ENCODE measurements around the gene CABP2. TPM values are rescaled to one million over a fixed set of nuclear protein-coding genes. Genes with fewer than 3 reads are reported as not detected.

The CABP2 gene
- total RNA-seq, 1 donor, result not detected

DNA sequence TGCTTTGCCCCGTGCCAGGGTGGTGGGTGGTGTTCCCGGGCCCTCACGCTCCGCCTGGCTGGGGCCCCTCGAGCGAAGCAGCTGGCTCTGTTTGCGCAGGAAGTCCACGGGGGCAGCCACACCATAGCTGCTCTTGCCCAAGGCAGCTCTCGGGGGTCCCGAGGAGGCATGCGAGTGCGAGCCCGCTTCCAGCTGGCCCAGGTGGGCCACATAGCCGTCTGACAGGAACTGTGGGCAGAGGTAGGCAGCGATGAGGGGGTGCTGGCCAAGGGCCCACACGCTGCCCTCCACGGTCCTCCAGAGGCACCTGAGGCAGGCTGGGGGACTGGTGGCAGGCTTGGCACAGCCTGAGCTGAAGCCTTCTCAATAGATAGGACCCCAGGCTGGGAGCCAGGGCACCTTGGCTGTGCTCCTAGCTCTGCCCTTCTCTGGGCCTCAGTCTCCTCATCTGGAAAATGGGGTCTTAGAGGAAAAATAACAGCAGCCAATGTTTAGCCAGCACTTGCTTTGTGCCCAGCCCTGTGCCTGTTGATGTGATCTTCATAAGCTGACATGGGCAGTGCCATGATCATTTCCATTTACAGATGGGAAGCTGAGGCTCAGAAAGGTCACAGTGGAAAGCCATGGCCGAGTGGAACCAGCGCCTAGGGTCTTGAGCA lies 31.0 kb downstream of the CABP2 start:
- Histone ChIP-seq H3K27me3 (ENCODE audit: insufficient read depth, low read length) (no peaks in the 10 kb centered on the region), H4K20me1 (ENCODE audit: insufficient read depth, low read length) (peaks cover 5% of the 10 kb centered on the region), H3K4me3 (ENCODE audit: insufficient read depth, low read length) (no peak overlapping the region), H3K9me3 (ENCODE audit: low read depth, low read length) (no peaks in the 10 kb centered on the region), H3K36me3 (ENCODE audit: insufficient read depth, low read length) (peaks cover 11% of the 10 kb centered on the region), H3K4me1 (ENCODE audit: insufficient read depth, low read length) (no peaks in the 10 kb centered on the region), H3K79me2 (ENCODE audit: insufficient read depth, low read length) (no peaks in the 10 kb centered on the region), H3K27ac (ENCODE audit: low read depth, low read length) (no peak overlapping the region), H3K4me2 (ENCODE audit: insufficient read depth, low read length) (no peak overlapping the region), H2AFZ (ENCODE audit: low read length) (no peak overlapping the region)
- TF ChIP-seq, protein P1, sequence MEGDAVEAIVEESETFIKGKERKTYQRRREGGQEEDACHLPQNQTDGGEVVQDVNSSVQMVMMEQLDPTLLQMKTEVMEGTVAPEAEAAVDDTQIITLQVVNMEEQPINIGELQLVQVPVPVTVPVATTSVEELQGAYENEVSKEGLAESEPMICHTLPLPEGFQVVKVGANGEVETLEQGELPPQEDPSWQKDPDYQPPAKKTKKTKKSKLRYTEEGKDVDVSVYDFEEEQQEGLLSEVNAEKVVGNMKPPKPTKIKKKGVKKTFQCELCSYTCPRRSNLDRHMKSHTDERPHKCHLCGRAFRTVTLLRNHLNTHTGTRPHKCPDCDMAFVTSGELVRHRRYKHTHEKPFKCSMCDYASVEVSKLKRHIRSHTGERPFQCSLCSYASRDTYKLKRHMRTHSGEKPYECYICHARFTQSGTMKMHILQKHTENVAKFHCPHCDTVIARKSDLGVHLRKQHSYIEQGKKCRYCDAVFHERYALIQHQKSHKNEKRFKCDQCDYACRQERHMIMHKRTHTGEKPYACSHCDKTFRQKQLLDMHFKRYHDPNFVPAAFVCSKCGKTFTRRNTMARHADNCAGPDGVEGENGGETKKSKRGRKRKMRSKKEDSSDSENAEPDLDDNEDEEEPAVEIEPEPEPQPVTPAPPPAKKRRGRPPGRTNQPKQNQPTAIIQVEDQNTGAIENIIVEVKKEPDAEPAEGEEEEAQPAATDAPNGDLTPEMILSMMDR (IDR thresholded peaks at IDR 0.05; ENCODE audit: extremely low read depth, low read depth, low read length), result no peak
- DNase-seq (ENCODE audit: insufficient read length, low spot score, missing footprints), result peak; percentile 79

DNA sequence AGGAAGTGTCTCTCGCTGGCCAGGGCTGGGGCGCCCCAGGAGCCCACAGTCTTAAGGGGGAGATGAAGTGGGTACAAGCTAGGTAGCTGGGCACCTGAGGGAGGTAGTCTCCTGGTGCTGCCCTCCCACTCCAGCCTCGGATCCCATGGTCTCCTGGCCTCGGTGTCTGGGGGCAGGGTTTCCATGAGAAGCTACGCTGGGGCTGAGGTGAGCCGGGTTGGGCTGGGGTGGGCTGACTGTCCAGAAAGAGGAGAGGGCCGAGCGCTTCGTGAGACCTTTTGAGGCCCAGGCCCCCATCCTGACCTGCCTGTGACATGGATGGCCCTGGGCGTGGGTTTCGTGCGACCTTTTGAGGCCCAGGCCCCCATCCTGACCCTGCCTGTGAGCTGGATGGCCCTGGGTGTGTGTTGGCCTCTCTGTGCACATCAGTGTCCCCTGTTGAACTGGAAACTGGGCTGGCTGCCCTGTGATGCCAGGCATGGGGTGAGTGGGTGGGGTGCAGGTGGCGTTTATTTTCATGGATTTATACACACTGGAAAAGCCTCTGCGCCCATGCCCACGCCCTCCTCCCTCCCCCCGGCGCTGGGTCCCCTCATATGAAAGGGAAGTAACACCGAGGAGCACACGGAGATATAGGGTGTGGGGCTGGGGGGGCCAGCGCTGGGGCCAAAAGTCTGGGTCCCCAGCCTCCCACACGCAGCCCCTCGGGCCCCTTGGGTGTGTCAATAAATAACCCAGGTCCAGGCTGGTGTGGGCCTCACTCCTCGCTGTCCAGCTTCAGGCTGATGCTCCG lies 31.8 kb downstream of the CABP2 start:
- H3K4me3 ChIP-seq (ENCODE audit: insufficient read depth, low read length), result no peak overlapping the region
- H3K27ac ChIP-seq (ENCODE audit: low read depth, low read length), result no peak overlapping the region
- DNase-seq (ENCODE audit: insufficient read length, low spot score, missing footprints), result peak; percentile 82

GRCh38 chr11:67490727-67491065 lies 32.5 kb downstream of the CABP2 start:
- Histone ChIP-seq H3K27ac (ENCODE audit: low read depth, low read length) (no peak overlapping the region), H2AFZ (ENCODE audit: low read length) (no peak overlapping the region)
- DNase-seq (ENCODE audit: insufficient read length, low spot score, missing footprints), result peak; percentile 83

More for the DNA sequence above, 31.8 kb downstream of the CABP2 start:
- Histone ChIP-seq H3K36me3 (ENCODE audit: insufficient read depth, low read length) (peaks cover 11% of the 10 kb centered on the region), H3K79me2 (ENCODE audit: insufficient read depth, low read length) (peaks cover 5% of the 10 kb centered on the region), H3K4me2 (ENCODE audit: insufficient read depth, low read length) (no peak overlapping the region), H3K27me3 (ENCODE audit: insufficient read depth, low read length) (no peaks in the 10 kb centered on the region), H3K4me1 (ENCODE audit: insufficient read depth, low read length) (no peaks in the 10 kb centered on the region), H4K20me1 (ENCODE audit: insufficient read depth, low read length) (peaks cover 5% of the 10 kb centered on the region), H3K9me3 (ENCODE audit: low read depth, low read length) (no peaks in the 10 kb centered on the region), H2AFZ (ENCODE audit: low read length) (no peak overlapping the region)
- TF ChIP-seq, protein P1 (IDR thresholded peaks at IDR 0.05; ENCODE audit: extremely low read depth, low read depth, low read length), result no peak

More at GRCh38 chr11:67490727-67491065, 32.5 kb downstream of the CABP2 start:
- Histone ChIP-seq H3K79me2 (ENCODE audit: insufficient read depth, low read length) (peaks cover 8% of the 10 kb centered on the region), H3K9me3 (ENCODE audit: low read depth, low read length) (no peaks in the 10 kb centered on the region), H3K27me3 (ENCODE audit: insufficient read depth, low read length) (no peaks in the 10 kb centered on the region), H4K20me1 (ENCODE audit: insufficient read depth, low read length) (peaks cover 10% of the 10 kb centered on the region), H3K4me3 (ENCODE audit: insufficient read depth, low read length) (no peak overlapping the region), H3K4me1 (ENCODE audit: insufficient read depth, low read length) (no peaks in the 10 kb centered on the region), H3K36me3 (ENCODE audit: insufficient read depth, low read length) (peaks cover 11% of the 10 kb centered on the region), H3K4me2 (ENCODE audit: insufficient read depth, low read length) (no peak overlapping the region)
- TF ChIP-seq, protein P1 (IDR thresholded peaks at IDR 0.05; ENCODE audit: extremely low read depth, low read depth, low read length), result no peak
